HG03432 (cell line): ENCODE measurements around the gene CADM1.
A peak's percentile ranks its signal among the peaks of the same experiment; 100 is the strongest.

ENCODE experiments used
- ATAC-seq: cut with Tn5 transposase; IDR thresholded peaks from one replicate; pipeline ENCODE4 v1.9.1; 2021; ENCODE audit warnings: mild to moderate bottlenecking, moderate library complexity; ENCODE audit not compliant: unreplicated experiment

Gene CADM1

DNA sequence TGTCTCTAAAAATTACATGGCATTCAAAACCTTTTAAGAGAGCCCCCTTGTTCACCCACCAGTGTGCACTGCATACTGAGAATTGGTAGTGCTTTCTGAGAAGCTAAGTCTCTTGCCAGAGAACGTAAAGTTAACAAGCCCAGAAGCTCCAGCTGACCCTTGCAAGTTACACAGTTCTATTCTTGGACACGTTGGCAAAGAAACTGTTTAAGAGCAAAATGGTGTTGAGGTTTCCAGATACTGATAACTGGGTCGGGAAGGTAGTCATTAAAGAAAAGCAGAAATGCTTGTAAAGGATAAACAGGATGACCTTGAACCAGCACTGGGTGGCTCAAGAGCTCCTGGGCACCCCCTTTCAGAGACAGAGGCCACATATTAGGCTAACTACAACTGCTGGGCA, 284.8 kb downstream of the CADM1 start:
- ATAC-seq = no peak

GRCh38 chr11:115217726-115218311, 286.4 kb downstream of the CADM1 start:
- ATAC-seq = no peak

- ATAC-seq = no peak
Measured at GRCh38 chr11:115215694-115216617, 288.3 kb downstream of the CADM1 start.

DNA sequence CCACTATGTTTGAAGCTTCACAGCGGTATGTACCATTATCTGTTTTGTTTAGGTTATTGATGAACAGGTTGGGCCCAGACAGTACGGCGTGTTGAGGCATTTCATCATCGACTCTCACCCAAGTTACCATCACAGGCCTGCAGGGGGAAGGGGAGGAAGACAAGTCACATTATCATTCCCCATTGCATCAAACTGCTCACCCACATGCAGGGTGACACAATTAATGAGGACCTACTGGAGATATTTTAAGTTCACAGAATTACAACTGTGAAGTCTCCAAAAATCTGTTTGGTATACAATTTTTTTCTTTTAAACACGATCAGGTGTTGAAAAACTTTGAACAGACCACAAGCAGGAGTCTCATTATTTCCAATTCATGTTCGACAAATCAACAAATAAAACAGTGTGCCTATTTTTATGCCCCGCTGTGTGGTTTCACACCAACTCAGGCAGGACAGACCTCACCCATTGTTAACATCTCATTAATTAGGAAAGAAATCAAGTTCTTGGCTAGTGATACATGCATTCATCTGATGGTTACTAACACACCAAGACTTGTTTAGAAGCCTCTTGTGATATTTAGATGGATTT, 289.5 kb downstream of the CADM1 start:
- no peak for ATAC-seq

- no peak for ATAC-seq
Measured at GRCh38 chr11:115213007-115213406, 291.2 kb downstream of the CADM1 start.

- ATAC-seq = no peak
Measured at GRCh38 chr11:115208808-115209259, 295.4 kb downstream of the CADM1 start.

DNA sequence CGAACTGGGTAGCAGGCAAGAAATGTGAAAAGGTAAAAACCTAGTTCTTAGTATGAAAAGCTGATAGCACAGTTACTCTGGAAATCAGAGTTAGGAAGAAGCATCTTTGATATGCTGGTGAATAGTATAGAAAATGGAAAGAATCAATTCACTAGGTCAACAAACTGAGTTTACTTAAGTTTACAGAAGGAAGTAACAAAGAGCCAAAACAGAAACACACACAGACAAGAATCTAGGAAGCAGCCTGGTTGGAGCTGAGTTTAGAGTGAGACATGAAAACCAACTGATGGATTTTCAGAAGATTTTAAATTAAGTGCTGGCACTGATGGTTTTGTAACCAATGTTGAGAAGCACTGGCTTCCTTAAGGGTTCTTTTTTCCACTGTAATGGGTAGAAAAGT, 296.3 kb downstream of the CADM1 start:
- no peak for ATAC-seq

- ATAC-seq = no peak
Measured at GRCh38 chr11:115207166-115207591, 297.0 kb downstream of the CADM1 start.

DNA sequence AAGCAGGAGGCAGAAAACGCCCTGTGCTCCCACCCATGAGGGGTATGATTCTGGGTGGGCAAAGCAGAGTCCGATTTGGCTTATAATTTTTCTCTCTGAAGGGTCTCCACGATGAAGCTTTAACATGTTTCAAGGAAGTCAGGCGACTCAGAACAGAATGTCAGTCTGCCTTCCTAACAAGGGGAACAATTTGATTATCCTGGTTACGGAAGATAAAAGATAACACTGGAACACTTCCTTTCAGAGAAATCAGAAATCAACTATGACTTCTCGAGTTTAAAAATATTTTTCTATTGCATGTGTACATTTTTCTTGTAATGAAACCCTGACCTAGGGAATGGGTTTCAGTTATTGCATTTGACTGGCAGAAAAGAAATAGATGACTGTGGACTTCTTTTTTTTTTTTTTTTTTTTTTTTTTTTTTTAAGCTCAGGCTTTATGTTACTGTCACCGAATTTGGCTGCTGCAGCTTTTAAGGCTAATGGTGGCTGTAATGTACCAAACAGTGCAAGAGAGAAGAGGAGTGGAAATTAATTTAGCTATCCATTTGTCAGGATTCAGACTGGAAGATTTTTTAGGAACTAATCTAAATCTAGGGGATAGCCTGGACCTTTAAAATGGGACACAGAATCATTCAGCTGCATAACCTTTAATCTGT, 297.7 kb downstream of the CADM1 start:
- ATAC-seq = no peak

DNA sequence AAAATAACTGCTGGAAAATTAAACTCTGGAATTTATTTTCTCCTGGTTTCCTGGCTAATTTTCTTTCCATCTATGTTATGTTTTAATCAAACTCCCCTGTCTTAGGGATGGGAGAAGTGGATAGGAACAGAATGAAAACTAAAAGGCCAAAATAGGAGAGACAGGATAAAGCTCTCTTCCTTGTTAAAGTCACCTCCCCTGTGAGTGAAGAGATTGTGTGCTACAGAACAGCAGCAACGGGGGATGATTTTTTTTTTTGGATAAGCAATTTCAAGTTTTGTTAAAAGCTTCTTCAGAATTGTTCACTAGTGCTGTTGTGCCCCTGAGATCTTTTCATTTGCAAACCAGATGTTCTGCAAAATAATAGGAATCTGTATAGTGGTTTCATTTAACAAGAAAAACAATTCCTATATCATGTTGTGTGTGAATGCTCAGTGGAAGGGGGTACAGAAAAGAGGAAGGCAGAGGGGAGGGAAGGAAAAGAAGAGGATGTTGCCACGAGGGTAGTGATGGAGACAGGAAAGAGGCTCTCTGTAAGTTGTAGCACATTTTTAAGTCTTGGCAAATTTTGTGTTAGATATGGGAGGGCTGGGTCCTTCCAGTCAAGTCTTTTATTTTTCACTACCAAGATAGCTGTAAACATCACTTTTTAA, 301.2 kb downstream of the CADM1 start:
- no peak for ATAC-seq

- ATAC-seq = no peak
Measured at GRCh38 chr11:115202074-115202473, 302.1 kb downstream of the CADM1 start.

GRCh38 chr11:115201111-115201792, 303.0 kb downstream of the CADM1 start:
- ATAC-seq = no peak

- ATAC-seq = no peak
Measured at GRCh38 chr11:115199481-115200069, 304.6 kb downstream of the CADM1 start.

DNA sequence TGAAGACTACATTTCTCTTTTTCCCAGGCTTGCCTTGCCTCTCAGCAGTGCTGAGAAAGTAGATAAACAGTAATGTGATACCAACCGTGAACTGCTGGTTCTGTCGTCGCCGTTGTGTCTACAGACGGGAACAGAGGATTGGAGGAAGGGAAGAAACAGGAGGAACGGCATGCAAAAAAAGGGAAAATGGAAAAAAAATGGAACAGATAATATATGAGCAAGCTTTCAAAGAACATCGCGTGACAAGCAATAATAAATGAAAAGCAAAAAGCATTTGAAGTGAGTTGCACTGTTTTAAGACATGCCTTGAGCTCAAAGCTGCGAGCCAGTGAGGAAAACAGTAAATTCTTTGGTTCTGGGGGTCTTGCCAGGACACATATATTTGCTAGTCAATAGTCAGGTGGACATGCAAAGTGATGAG, 305.9 kb downstream of the CADM1 start:
- no peak for ATAC-seq

DNA sequence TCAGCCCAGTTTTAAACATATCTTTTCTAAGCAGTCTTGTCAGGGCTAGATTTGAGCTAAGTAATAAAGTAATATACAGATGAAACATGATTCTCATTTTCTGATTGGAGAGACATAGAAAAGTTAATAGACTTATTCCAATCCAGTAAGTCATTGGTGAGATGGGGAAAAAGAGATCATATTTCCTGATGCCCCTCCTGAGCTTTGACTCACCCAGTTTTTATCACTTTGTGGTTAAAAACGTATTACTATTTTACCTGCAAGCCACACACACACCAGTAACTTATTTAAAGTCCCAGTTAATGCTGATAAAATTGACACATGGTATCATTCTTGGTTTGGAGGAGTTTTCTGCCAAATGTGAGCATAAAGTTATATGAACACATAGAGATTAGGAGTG, 306.8 kb downstream of the CADM1 start:
- ATAC-seq = no peak

DNA sequence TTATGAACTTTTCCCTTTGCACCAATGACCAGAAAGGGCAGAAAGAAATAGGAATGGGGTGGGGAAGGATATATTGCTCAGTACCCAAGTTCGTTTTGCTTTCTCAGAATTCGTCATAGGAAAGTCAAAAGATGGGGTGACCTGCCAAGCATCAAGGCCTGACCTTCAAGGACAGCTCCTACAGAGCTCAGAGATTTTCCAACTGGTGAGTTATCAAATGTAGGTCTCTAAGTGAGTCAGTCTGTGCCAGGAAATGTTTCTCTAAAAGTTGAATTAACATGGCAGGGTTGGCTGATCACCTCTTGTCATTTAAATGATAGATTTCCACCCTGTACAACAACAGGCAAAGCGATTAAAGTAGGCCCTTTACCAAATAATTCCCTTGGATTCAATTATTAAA, 307.2 kb downstream of the CADM1 start:
- ATAC-seq = no peak

DNA sequence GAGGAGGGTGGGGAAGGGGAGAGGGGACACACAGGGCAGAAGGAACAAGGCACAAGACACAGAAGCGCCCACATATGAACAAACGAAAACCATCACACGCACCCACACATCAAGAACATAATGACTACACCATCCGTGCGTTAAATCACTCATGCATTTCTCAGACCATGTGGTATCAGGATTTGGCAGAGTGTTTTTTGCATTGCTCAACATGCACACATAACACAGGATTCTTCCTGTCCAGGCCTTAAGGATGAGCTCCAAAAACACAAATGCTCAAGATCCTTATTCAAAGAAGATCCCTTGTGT, 309.5 kb downstream of the CADM1 start:
- ATAC-seq = no peak

- ATAC-seq = peak; percentile 67
Measured at GRCh38 chr11:115193914-115194801, 310.1 kb downstream of the CADM1 start.

DNA sequence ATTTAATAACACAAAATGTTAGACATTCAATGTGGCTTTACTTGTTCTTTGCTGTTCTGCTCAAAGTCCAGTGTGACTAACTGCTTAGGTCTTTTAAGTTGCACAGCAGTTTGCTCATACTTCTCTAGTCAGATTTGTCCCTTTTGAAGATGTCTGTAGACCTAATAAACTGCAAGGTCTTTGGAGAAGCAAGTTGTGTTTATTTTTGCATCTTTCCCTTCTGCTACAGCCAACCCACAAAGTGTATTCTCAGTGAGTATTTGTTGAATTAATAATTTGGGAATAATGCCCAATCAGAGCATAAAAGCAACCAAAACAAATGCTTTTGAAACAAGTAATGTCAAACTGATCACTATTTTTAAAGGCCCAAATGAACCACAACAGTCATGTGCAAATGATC, 312.5 kb downstream of the CADM1 start:
- no peak for ATAC-seq
